ENCODE data around the gene CAMSAP1.

The CAMSAP1 gene

DNA sequence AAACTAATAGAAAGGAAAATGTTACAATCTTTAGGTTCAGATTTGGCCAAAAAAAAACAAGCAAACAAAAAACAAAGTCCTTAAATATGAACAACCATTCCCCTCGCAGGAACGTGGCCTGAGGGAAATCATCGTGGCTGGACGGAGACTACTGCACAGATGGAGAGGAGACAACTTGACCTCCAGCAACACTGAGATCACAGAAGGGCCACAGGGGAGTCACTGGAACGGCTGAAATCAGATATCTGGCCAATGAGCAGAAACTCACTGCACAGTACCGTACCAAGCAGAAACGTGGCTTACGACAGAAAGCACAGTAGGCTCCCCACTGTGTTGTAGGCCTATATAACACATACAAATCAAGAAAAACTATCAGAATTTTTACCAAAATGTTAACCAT, 27.7 kb downstream of the CAMSAP1 start:
- no peak for DNase-seq (ENCODE audit: low read depth)
- H3K4me3 ChIP-seq (ENCODE audit: low read depth, low read length), result no peak overlapping the region
- TF ChIP-seq, protein P1, sequence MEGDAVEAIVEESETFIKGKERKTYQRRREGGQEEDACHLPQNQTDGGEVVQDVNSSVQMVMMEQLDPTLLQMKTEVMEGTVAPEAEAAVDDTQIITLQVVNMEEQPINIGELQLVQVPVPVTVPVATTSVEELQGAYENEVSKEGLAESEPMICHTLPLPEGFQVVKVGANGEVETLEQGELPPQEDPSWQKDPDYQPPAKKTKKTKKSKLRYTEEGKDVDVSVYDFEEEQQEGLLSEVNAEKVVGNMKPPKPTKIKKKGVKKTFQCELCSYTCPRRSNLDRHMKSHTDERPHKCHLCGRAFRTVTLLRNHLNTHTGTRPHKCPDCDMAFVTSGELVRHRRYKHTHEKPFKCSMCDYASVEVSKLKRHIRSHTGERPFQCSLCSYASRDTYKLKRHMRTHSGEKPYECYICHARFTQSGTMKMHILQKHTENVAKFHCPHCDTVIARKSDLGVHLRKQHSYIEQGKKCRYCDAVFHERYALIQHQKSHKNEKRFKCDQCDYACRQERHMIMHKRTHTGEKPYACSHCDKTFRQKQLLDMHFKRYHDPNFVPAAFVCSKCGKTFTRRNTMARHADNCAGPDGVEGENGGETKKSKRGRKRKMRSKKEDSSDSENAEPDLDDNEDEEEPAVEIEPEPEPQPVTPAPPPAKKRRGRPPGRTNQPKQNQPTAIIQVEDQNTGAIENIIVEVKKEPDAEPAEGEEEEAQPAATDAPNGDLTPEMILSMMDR (conservative IDR thresholded peaks at IDR 0.05; ENCODE audit: low read depth, low read length), result no peak

DNA sequence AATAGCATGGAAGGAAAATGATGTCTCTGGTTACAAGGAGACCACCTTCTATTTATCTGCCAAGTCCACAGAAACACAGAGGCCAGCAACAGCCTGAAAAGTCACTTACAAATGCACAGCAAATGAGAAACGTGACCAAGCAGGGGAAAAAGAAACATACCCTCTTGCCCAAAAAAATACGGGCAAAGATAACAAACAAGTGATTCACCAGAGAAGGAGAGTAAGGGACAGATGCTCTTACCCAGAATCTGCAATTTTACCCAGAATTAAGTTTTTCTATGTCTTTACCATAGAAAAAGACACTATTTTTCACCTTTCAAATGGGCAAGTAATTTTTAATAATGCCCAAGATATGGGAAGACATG, 28.1 kb downstream of the CAMSAP1 start:
- TF ChIP-seq, protein P1 (conservative IDR thresholded peaks at IDR 0.05; ENCODE audit: low read depth, low read length), result no peak
- no peak for DNase-seq (ENCODE audit: low read depth)
- H3K4me3 ChIP-seq (ENCODE audit: low read depth, low read length), result no peak overlapping the region

DNA sequence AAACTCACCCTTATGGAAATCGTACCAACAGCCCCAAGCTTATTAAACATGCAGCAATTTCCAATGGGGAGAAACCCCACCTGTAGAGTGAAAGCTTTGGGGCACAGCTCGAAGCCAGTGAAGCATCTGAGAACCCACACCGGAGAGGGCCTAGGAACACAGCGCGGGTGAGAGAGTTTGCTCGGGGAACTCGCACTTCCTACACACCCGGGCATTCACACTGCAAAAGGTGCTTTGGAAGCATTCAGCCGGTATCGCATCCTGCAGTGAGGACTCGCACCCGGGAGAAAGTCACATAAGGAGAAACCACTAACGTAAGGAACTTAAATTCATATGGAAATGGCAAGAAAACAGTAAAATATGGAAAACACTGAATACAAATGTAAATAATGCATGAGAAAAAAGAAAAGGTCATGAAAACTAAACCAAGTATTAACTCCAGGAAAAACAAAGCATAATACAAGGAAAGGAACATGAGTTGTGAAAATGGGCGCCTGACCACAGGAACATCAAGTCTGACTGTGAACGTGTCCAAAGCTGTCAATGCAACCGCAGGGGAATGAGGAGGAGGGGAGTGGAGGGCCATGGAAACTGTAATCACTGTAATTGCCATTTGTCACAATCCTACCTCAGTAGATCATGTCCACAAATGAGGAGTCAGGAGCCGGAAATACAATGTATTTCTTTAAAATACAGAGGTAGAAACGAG, 28.7 kb downstream of the CAMSAP1 start:
- H3K4me3 ChIP-seq (ENCODE audit: low read depth, low read length), result no peak overlapping the region
- TF ChIP-seq, protein P1 (conservative IDR thresholded peaks at IDR 0.05; ENCODE audit: low read depth, low read length), result no peak
- DNase-seq (ENCODE audit: low read depth), result no peak

DNA sequence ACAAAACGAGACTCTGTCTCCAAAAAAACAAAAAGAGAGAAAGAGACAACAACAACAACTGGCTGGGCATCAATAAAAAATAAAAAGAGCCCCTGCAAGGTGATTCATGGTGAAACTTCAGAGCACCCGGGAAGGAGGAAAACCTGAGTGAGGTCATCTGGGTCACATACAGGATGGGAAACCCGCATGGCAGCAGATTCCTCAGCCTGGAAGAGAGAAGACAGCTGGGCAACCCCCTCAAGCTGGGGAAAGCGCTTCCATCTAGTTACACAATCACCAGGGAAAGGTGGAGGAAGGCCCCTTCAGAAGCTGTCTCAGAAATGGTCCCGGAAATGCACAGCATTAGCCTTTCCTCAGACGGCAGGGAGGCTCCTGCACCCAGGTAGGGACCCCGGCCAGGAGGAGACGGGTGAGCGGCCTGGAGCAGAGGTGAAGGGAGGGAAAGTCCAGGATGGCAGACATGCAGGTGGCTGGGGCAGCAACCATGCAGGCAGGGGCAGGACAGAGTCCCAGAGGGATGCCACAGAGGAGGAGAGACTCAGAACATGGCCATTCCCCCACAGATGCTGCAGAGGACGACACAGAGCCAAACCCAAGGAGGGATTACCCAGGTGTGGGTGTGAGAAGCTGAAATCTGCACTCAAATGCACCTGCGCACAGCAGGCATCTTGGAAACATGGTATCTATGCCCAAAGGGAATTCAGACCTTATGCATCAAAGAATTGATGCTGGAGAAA, 29.4 kb downstream of the CAMSAP1 start:
- no peak for DNase-seq (ENCODE audit: low read depth)
- no peak overlapping the region for H3K4me3 ChIP-seq (ENCODE audit: low read depth, low read length)
- TF ChIP-seq, protein P1 (conservative IDR thresholded peaks at IDR 0.05; ENCODE audit: low read depth, low read length), result no peak

DNA sequence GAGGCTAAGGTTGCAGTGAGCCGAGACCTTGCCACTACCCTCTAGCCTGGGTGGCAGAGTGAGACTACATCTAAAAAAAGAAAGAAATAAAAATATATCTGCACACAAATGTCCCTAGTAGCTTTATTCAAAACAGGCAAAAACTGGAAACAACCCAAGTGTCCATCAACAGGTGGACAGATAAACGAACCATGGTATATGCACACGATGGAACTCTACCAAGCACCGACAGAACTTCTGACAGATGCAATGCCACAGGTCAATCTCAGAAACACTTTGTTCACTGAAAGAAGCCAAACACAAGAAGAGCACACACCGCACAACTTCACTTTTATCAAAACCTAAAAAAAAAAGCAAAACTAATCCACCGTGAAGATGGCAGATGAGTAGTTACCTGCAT, 30.4 kb downstream of the CAMSAP1 start:
- no peak overlapping the region for H3K4me3 ChIP-seq (ENCODE audit: low read depth, low read length)
- TF ChIP-seq, protein P1 (conservative IDR thresholded peaks at IDR 0.05; ENCODE audit: low read depth, low read length), result no peak
- no peak for DNase-seq (ENCODE audit: low read depth)

DNA sequence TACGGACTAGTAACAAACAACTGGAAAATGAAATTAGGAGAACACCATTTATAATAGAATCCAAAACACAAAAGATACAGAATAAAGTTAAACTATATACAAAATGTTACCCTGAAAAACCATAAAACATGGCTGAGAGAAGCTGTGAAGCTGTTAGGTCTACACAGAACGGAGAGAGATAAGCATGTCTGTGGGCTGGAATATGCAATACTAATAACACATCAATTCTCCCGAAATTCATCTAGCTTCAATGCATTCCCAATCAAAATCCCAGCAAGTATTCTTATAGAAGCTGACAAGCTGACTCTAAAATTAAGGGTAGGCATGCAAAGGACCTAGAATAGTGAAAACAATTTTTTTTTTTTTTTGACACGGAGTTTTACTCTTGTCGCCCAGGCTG, 32.5 kb downstream of the CAMSAP1 start:
- no peak overlapping the region for H3K4me3 ChIP-seq (ENCODE audit: low read depth, low read length)
- TF ChIP-seq, protein P1 (conservative IDR thresholded peaks at IDR 0.05; ENCODE audit: low read depth, low read length), result no peak
- DNase-seq (ENCODE audit: low read depth), result no peak

DNA sequence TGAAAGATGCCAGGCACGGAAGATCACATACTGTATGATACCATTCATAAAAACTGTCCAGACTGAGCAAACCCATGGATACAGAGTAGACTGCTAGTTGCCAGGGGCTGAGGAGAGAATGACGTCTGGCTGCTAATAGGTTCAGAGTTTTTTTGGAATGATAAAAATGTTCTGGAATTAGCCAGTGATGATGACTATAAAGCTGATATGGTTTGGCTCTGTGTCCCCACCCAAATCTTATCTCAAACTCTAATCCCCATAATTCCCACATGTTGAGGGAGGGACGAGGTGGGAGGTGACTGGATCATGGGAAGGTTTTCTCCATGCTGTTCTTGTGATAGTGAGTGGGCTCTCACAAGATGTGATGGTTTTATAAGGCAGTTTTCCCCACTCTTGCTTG, 37.4 kb downstream of the CAMSAP1 start:
- H3K4me3 ChIP-seq (ENCODE audit: low read depth, low read length), result no peak overlapping the region
- TF ChIP-seq, protein P1 (conservative IDR thresholded peaks at IDR 0.05; ENCODE audit: low read depth, low read length), result no peak
- no peak for DNase-seq (ENCODE audit: low read depth)
